ENCODE data around the gene CELA3A. TPM values are rescaled to one million over a fixed set of nuclear protein-coding genes. Genes with fewer than 3 reads are reported as not detected.

Gene CELA3A
- total and polyA plus RNA-seq, 2 of the 13 experiments (the other 11 are each of a cell fraction or from before 2014, with no cell fraction given): 0.09 TPM; not detected in 1

- Histone ChIP-seq H3K4me1 (ENCODE audit: insufficient read depth, low read length) (peaks cover 54% of the 10 kb centered on the region), H4K20me1 (ENCODE audit: insufficient read depth, low read length) (peaks cover 17% of the 10 kb centered on the region), H3K27ac (ENCODE audit: extremely low read length, insufficient read depth, low read length) (no peak overlapping the region), H2AFZ (ENCODE audit: low read length) (no peak overlapping the region), H3K36me3 (replicated peaks in 1 of 2; ENCODE audit: control insufficient read depth in 1 of 2, insufficient read depth in 2 of 2, low read length in 2 of 2) (no peaks in the 10 kb centered on the region), H3K4me2 (ENCODE audit: low read depth, low read length) (no peak overlapping the region), H3K9ac (ENCODE audit: insufficient read depth, low read depth, low read length) (no peak overlapping the region), H3K4me3 (replicated peaks in 1 of 3; ENCODE audit: insufficient read depth in 1 of 3, low read depth in 2 of 3, low read length in 3 of 3) (no peak overlapping the region), H3K79me2 (ENCODE audit: insufficient read depth, low read length) (peaks cover 18% of the 10 kb centered on the region), H3K27me3 (ENCODE audit: control insufficient read depth in 1 of 2, insufficient read depth in 2 of 2, low read length in 2 of 2) (no peaks in the 10 kb centered on the region; a peak in 1 of 5 replicates), H3K9me3 (ENCODE audit: low read length) (no peaks in the 10 kb centered on the region)
- BruUV-seq (replicated peaks): no TSS peak
- WGBS (ENCODE audit: low lambda C conversion rate): 81% methylated on average over 3 of the region's 3 CpGs
- ATAC-seq (no peak), FAIRE-seq (no peak), DNase-seq (ENCODE audit: low spot score) (no peak)
- TF ChIP-seq ZBTB14 (CRISPR knock-in tag; IDR thresholded peaks at IDR 0.05) (no peak), MXI1 (IDR thresholded peaks at IDR 0.05; ENCODE audit: borderline replicate concordance, low read depth, low read length) (no peak), CEBPB (IDR thresholded peaks at IDR 0.05; ENCODE audit: borderline replicate concordance, low read depth, low read length) (no peak), ZNF563 (CRISPR knock-in tag; IDR thresholded peaks at IDR 0.05) (no peak), NCOR1 (IDR thresholded peaks at IDR 0.05; ENCODE audit: borderline replicate concordance, low read length) (no peak), ZNF703 (CRISPR knock-in tag; IDR thresholded peaks at IDR 0.05; ENCODE audit: borderline replicate concordance) (no peak), ELF3 (CRISPR knock-in tag; IDR thresholded peaks at IDR 0.05) (no peak), HMGA1 (CRISPR knock-in tag; conservative IDR thresholded peaks at IDR 0.05) (no peak), ZSCAN31 (CRISPR knock-in tag; IDR thresholded peaks at IDR 0.05; ENCODE audit: low read depth) (no peak), JUN (CRISPR knock-in tag; IDR thresholded peaks at IDR 0.05) (no peak), ZSCAN5A (CRISPR knock-in tag; IDR thresholded peaks at IDR 0.05; ENCODE audit: borderline replicate concordance) (no peak), CTCF (CRISPR knock-in tag; IDR thresholded peaks at IDR 0.05) (no peak), MBNL3 (CRISPR knock-in tag; conservative IDR thresholded peaks at IDR 0.05) (no peak), HINFP (CRISPR knock-in tag; IDR thresholded peaks at IDR 0.05; ENCODE audit: low read depth) (no peak)
- in situ Hi-C loops (cut with HindIII; ENCODE audit: extremely low pct_ligation_motif_present, low pct_unique_long_range_greater_than_20kb) (no loop called here), intact Hi-C loops (cut with micrococcal nuclease; ENCODE audit: unreplicated experiment) (no loop called here)
- ChIA-PET CTCF (ENCODE audit: low intra/inter-chr PET ratio, low total read pairs) (no interaction called here), POLR2A (interaction anchor here (3.1 kb wide), 1 partner anchor 26 kb away, joined by 17 read pairs; no protein-coding TSS in a partner anchor)
These were observed 48.9 kb downstream of the CELA3A start for GRCh38 chr1:22050330-22050729.
